ENCODE measurements around the gene PIP5K1C. TPM values are rescaled to one million over a fixed set of nuclear protein-coding genes. Genes with fewer than 3 reads are reported as not detected.

PIP5K1C gene
- total RNA-seq, 1 experiment from 2014 or later, result 34.0 TPM

DNA sequence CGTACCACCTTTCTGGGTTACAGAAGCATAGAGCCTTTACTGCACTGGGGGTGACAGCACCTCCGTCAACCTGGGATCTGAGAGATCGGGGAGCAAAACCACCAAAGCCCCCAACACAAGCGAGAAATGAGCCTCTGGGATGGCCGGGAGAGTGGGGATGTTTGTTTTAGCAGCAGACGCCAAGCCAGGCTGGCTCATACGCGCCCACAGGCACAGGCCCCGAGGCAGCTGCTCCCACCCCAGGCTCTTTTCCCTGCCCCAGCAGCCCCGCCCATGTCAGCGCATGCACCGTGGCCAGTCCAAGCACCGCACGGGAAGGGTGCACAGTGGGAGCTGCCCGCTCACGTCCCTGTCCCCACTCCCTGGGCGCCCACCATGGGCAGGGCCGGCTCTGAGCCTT, 8.5 kb downstream of the PIP5K1C start (continued):
- TF ChIP-seq, protein P1, sequence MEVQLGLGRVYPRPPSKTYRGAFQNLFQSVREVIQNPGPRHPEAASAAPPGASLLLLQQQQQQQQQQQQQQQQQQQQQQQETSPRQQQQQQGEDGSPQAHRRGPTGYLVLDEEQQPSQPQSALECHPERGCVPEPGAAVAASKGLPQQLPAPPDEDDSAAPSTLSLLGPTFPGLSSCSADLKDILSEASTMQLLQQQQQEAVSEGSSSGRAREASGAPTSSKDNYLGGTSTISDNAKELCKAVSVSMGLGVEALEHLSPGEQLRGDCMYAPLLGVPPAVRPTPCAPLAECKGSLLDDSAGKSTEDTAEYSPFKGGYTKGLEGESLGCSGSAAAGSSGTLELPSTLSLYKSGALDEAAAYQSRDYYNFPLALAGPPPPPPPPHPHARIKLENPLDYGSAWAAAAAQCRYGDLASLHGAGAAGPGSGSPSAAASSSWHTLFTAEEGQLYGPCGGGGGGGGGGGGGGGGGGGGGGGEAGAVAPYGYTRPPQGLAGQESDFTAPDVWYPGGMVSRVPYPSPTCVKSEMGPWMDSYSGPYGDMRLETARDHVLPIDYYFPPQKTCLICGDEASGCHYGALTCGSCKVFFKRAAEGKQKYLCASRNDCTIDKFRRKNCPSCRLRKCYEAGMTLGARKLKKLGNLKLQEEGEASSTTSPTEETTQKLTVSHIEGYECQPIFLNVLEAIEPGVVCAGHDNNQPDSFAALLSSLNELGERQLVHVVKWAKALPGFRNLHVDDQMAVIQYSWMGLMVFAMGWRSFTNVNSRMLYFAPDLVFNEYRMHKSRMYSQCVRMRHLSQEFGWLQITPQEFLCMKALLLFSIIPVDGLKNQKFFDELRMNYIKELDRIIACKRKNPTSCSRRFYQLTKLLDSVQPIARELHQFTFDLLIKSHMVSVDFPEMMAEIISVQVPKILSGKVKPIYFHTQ (CRISPR knock-in tag; IDR thresholded peaks at IDR 0.05), result no peak
- TF ChIP-seq NR2C2 (CRISPR knock-in tag; IDR thresholded peaks at IDR 0.05) (no peak), NFE2L1 (CRISPR knock-in tag; IDR thresholded peaks at IDR 0.05) (no peak), TEAD1 (CRISPR knock-in tag; IDR thresholded peaks at IDR 0.05) (no peak), CREM (CRISPR knock-in tag; IDR thresholded peaks at IDR 0.05) (no peak), ZNF317 (CRISPR knock-in tag; IDR thresholded peaks at IDR 0.05; ENCODE audit: borderline replicate concordance, low read depth) (no peak), NFATC4 (CRISPR knock-in tag; IDR thresholded peaks at IDR 0.05) (no peak), ELF4 (CRISPR knock-in tag; IDR thresholded peaks at IDR 0.05; ENCODE audit: low read depth) (no peak)
- TF ChIP-seq, protein P2, sequence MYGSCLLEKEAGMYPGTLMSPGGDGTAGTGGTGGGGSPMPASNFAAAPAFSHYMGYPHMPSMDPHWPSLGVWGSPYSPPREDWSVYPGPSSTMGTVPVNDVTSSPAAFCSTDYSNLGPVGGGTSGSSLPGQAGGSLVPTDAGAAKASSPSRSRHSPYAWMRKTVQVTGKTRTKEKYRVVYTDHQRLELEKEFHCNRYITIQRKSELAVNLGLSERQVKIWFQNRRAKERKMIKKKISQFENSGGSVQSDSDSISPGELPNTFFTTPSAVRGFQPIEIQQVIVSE (CRISPR knock-in tag; IDR thresholded peaks at IDR 0.05; ENCODE audit: borderline replicate concordance), result no peak

DNA sequence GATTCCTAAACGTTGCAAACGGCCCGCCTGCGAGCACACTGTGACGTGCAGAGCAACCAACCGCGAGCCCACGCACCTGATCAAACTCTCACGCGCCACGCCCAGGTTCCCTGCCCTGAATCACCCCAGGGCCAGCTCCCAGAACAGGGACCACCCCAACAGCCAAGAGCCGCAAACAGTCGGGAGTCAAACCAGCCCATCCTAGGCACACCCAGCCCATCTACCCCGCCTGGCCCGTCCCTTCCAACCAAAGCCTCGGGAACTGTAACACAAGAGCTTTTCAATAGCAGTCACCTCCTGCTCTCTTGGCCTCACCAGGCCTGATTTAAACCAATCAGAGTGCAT, 8.9 kb downstream of the PIP5K1C start:
- H3K36me3 Mint-ChIP-seq, result peaks cover 5% of the 10 kb centered on the region; the same call in 1 of the 2 replicates
- ChIA-PET POLR2A (no interaction called here), CTCF (interaction anchor here (0.5 to 6.6 kb wide), 6 partner anchors 11 to 296 kb away, joined by 3 to 45 read pairs (median 12); partner anchors contain the start of gene TJP3)
- ATAC-seq (no peak), DNase-seq (ENCODE audit: low spot score) (no peak)
- no peak overlapping the region for H3K4me3 Mint-ChIP-seq
- no peaks in the 10 kb centered on the region for H3K27me3 Mint-ChIP-seq (ENCODE audit: low read depth)
- no peaks in the 10 kb centered on the region for H3K9me3 Mint-ChIP-seq
- H3K27ac Mint-ChIP-seq, result peak overlapping the region; percentile 83; the same call in 1 of the 2 replicates
- TF ChIP-seq, protein P3, sequence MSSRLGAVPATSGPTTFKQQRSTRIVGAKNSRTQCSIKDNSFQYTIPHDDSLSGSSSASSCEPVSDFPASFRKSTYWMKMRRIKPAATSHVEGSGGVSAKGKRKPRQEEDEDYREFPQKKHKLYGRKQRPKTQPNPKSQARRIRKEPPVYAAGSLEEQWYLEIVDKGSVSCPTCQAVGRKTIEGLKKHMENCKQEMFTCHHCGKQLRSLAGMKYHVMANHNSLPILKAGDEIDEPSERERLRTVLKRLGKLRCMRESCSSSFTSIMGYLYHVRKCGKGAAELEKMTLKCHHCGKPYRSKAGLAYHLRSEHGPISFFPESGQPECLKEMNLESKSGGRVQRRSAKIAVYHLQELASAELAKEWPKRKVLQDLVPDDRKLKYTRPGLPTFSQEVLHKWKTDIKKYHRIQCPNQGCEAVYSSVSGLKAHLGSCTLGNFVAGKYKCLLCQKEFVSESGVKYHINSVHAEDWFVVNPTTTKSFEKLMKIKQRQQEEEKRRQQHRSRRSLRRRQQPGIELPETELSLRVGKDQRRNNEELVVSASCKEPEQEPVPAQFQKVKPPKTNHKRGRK (CRISPR knock-in tag; IDR thresholded peaks at IDR 0.05; ENCODE audit: borderline replicate concordance), result no peak
- TF ChIP-seq, protein P4, sequence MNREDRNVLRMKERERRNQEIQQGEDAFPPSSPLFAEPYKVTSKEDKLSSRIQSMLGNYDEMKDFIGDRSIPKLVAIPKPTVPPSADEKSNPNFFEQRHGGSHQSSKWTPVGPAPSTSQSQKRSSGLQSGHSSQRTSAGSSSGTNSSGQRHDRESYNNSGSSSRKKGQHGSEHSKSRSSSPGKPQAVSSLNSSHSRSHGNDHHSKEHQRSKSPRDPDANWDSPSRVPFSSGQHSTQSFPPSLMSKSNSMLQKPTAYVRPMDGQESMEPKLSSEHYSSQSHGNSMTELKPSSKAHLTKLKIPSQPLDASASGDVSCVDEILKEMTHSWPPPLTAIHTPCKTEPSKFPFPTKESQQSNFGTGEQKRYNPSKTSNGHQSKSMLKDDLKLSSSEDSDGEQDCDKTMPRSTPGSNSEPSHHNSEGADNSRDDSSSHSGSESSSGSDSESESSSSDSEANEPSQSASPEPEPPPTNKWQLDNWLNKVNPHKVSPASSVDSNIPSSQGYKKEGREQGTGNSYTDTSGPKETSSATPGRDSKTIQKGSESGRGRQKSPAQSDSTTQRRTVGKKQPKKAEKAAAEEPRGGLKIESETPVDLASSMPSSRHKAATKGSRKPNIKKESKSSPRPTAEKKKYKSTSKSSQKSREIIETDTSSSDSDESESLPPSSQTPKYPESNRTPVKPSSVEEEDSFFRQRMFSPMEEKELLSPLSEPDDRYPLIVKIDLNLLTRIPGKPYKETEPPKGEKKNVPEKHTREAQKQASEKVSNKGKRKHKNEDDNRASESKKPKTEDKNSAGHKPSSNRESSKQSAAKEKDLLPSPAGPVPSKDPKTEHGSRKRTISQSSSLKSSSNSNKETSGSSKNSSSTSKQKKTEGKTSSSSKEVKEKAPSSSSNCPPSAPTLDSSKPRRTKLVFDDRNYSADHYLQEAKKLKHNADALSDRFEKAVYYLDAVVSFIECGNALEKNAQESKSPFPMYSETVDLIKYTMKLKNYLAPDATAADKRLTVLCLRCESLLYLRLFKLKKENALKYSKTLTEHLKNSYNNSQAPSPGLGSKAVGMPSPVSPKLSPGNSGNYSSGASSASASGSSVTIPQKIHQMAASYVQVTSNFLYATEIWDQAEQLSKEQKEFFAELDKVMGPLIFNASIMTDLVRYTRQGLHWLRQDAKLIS (CRISPR knock-in tag; IDR thresholded peaks at IDR 0.05; ENCODE audit: borderline replicate concordance), result no peak
- TF ChIP-seq, protein P5, sequence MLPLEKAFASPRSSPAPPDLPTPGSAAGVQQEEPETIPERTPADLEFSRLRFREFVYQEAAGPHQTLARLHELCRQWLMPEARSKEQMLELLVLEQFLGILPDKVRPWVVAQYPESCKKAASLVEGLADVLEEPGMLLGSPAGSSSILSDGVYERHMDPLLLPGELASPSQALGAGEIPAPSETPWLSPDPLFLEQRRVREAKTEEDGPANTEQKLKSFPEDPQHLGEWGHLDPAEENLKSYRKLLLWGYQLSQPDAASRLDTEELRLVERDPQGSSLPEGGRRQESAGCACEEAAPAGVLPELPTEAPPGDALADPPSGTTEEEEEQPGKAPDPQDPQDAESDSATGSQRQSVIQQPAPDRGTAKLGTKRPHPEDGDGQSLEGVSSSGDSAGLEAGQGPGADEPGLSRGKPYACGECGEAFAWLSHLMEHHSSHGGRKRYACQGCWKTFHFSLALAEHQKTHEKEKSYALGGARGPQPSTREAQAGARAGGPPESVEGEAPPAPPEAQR (CRISPR knock-in tag; IDR thresholded peaks at IDR 0.05), result no peak
- H3K4me1 Mint-ChIP-seq, result peaks cover 10% of the 10 kb centered on the region
